WTC11 (cell line): ENCODE measurements around the gene KRR1. TPM values are rescaled to one million over a fixed set of nuclear protein-coding genes. Genes with fewer than 3 reads are reported as not detected.

Experiments
- ATAC-seq: fragments of 200-7000 bp; cut with Tn5 transposase; 2 replicates; pipeline ENCODE4 v1.10.0; 2021; ENCODE audit warnings: mild to moderate bottlenecking, moderate library complexity
- CTCF ChIA-PET: fragments of 300-600 bp; sonication (Branson Sonifier 250); formaldehyde crosslinking; loops from one replicate; lab custom pipeline; 2021; ENCODE audit warnings: antibody characterized with exemption; lab: Charles Lee
- POLR2A ChIA-PET: fragments of 350-600 bp; sonication (Branson Sonifier 250); formaldehyde crosslinking; loops from one replicate; lab custom pipeline; 2021; ENCODE audit warnings: antibody characterized with exemption; lab: Charles Lee
- DNase-seq: peaks from one replicate; pipeline ENCODE4 v3.0.0; 2021; ENCODE audit warnings: low spot score
- H3K27ac Mint-ChIP-seq: 2 replicates; pipeline ENCODE4 v1.8.0; 2021; ENCODE audit warnings: mixed read lengths
- H3K27me3 Mint-ChIP-seq: 2 replicates; pipeline ENCODE4 v1.8.0; 2021; ENCODE audit warnings: low read depth, mild to moderate bottlenecking, moderate library complexity, mixed read lengths
- H3K36me3 Mint-ChIP-seq: 2 replicates; pipeline ENCODE4 v1.8.0; 2021; ENCODE audit warnings: mixed read lengths
- H3K4me1 Mint-ChIP-seq: 2 replicates; pipeline ENCODE4 v1.8.0; 2022; ENCODE audit warnings: mixed read lengths
- H3K4me3 Mint-ChIP-seq: 2 replicates; pipeline ENCODE4 v1.8.0; 2021; ENCODE audit warnings: mild to moderate bottlenecking, moderate library complexity, mixed read lengths
- H3K9me3 Mint-ChIP-seq: 2 replicates; pipeline ENCODE4 v1.8.0; 2021; ENCODE audit warnings: mixed read lengths
- E2F1 ChIP-seq: sonication (generic); formaldehyde crosslinking; IDR thresholded peaks from 2 replicates; pipeline ENCODE4 v1.8.0; 2022; ENCODE audit warnings: mild to moderate bottlenecking, missing genetic modification reagents
- FOXK1 ChIP-seq: sonication (generic); formaldehyde crosslinking; IDR thresholded peaks from 2 replicates; pipeline ENCODE4 v1.8.0; 2022; ENCODE audit warnings: mild to moderate bottlenecking, moderate library complexity, missing genetic modification reagents
- GTF2I ChIP-seq: fragments of 250-450 bp; sonication (Bioruptor Pico); conservative IDR thresholded peaks from 2 replicates; pipeline ENCODE4 v1.4.0; 2021; ENCODE audit warnings: mild to moderate bottlenecking
- MAX ChIP-seq: sonication (generic); formaldehyde crosslinking; IDR thresholded peaks from 2 replicates; pipeline ENCODE4 v1.8.0; 2022; ENCODE audit warnings: mild to moderate bottlenecking, missing genetic modification reagents
- NFATC4 ChIP-seq: fragments of 250-450 bp; sonication (Bioruptor Pico); IDR thresholded peaks from 2 replicates; pipeline ENCODE4 v1.9.0; 2021; ENCODE audit warnings: mild to moderate bottlenecking
- NFE2L1 ChIP-seq: sonication (generic); formaldehyde crosslinking; IDR thresholded peaks from 2 replicates; pipeline ENCODE4 v1.8.1; 2023; ENCODE audit warnings: missing genetic modification reagents
- TP53 ChIP-seq: sonication (generic); formaldehyde crosslinking; IDR thresholded peaks from 2 replicates; pipeline ENCODE4 v1.8.1; 2023; ENCODE audit warnings: mild to moderate bottlenecking, missing genetic modification reagents
- ZNF121 ChIP-seq: sonication (generic); formaldehyde crosslinking; IDR thresholded peaks from 2 replicates; pipeline ENCODE4 v1.8.0; 2023; ENCODE audit warnings: missing genetic modification reagents
- ZNF396 ChIP-seq: fragments of 250-450 bp; sonication (Bioruptor Pico); IDR thresholded peaks from 2 replicates; pipeline ENCODE4 v1.8.0; 2021; ENCODE audit warnings: mild to moderate bottlenecking, moderate library complexity, borderline replicate concordance
- total RNA-seq: library from RNA; stranded (reverse); gene quantifications from 3 replicates; pipeline ENCODE4 v1.2.3, GENCODE V29; 2021
- TF ChIP-seq, protein P1 (sequence below): sonication (generic); formaldehyde crosslinking; IDR thresholded peaks from 2 replicates; pipeline ENCODE4 v1.8.1; 2022; ENCODE audit warnings: missing genetic modification reagents, borderline replicate concordance
- TF ChIP-seq, protein P2 (sequence below): sonication (generic); formaldehyde crosslinking; IDR thresholded peaks from 2 replicates; pipeline ENCODE4 v1.8.1; 2022; ENCODE audit warnings: mild to moderate bottlenecking, moderate library complexity, missing genetic modification reagents
- TF ChIP-seq, protein P3 (sequence below): sonication (generic); formaldehyde crosslinking; IDR thresholded peaks from 2 replicates; pipeline ENCODE4 v1.8.1; 2023; ENCODE audit warnings: mild to moderate bottlenecking, missing genetic modification reagents, borderline replicate concordance

Gene KRR1
- total RNA-seq, 1 experiment from 2014 or later, result 59.6 TPM

DNA sequence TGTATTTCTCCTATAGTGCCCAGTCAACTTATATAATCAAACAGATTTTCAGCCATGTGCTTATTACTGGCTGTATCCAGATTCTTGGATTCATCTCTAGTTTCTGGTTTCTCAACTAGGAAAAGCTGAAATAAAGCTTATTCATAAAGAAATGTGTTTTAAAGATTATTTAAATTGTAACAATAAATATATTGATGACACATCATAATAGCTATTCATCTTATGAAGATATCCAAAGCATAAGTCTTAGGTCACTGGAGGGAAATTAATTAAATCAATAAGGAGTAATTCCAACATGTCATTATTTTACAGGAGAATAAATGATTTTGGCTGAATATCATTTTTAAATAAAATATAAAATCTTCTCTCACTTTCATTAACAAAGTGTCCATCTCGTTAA, 32.1 kb upstream of the KRR1 start:
- ATAC-seq (no peak), DNase-seq (no peak)
- no peak for TF ChIP-seq ZNF396 (CRISPR knock-in tag)
- no peak for TF ChIP-seq MAX
- TF ChIP-seq FOXK1, result no peak
- TF ChIP-seq ZNF121 (CRISPR knock-in tag), result no peak
- no peak for TF ChIP-seq E2F1 (CRISPR knock-in tag)
- TF ChIP-seq NFE2L1 (CRISPR knock-in tag), result no peak
- TF ChIP-seq, protein P1, sequence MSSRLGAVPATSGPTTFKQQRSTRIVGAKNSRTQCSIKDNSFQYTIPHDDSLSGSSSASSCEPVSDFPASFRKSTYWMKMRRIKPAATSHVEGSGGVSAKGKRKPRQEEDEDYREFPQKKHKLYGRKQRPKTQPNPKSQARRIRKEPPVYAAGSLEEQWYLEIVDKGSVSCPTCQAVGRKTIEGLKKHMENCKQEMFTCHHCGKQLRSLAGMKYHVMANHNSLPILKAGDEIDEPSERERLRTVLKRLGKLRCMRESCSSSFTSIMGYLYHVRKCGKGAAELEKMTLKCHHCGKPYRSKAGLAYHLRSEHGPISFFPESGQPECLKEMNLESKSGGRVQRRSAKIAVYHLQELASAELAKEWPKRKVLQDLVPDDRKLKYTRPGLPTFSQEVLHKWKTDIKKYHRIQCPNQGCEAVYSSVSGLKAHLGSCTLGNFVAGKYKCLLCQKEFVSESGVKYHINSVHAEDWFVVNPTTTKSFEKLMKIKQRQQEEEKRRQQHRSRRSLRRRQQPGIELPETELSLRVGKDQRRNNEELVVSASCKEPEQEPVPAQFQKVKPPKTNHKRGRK (CRISPR knock-in tag), result no peak
- TF ChIP-seq, protein P2, sequence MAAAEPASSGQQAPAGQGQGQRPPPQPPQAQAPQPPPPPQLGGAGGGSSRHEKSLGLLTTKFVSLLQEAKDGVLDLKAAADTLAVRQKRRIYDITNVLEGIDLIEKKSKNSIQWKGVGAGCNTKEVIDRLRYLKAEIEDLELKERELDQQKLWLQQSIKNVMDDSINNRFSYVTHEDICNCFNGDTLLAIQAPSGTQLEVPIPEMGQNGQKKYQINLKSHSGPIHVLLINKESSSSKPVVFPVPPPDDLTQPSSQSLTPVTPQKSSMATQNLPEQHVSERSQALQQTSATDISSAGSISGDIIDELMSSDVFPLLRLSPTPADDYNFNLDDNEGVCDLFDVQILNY (CRISPR knock-in tag), result no peak
- ChIA-PET POLR2A (no interaction called here), CTCF (interaction anchor here (0.6 kb wide), 1 partner anchor 493 kb away, joined by 3 read pairs; no protein-coding TSS in a partner anchor)
- Mint-ChIP-seq H3K36me3 (no peaks in the 10 kb centered on the region), H3K9me3 (no peaks in the 10 kb centered on the region), H3K4me1 (peaks cover 17% of the 10 kb centered on the region), H3K27me3 (no peaks in the 10 kb centered on the region), H3K27ac (no peak overlapping the region), H3K4me3 (no peak overlapping the region)

DNA sequence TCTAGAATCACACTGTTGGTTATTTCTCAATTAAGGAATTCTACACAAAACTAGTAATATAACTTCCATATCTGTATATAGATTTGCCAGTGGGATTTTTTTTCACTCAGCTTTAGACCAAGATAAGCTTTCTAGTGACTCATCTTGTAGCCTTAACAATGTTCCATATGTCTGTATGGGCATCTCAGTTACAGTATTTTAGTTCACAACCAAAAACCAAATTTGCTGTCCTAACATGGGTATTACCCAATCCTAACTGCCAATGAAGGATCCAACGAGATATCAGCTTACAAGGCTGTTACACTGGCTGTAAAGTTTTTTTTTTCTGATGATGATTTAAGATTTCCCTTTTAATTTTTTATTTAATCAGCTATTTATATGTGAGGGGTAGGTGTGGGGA, 31.5 kb upstream of the KRR1 start:
- Mint-ChIP-seq H3K36me3 (no peaks in the 10 kb centered on the region), H3K4me3 (no peak overlapping the region), H3K27ac (no peak overlapping the region), H3K9me3 (no peaks in the 10 kb centered on the region), H3K27me3 (no peaks in the 10 kb centered on the region), H3K4me1 (peaks cover 11% of the 10 kb centered on the region)
- ChIA-PET POLR2A (no interaction called here), CTCF (interaction anchor here (0.6 kb wide), 1 partner anchor 948 kb away, joined by 3 read pairs; no protein-coding TSS in a partner anchor)
- ATAC-seq (no peak), DNase-seq (no peak)
- no peak for TF ChIP-seq MAX

DNA sequence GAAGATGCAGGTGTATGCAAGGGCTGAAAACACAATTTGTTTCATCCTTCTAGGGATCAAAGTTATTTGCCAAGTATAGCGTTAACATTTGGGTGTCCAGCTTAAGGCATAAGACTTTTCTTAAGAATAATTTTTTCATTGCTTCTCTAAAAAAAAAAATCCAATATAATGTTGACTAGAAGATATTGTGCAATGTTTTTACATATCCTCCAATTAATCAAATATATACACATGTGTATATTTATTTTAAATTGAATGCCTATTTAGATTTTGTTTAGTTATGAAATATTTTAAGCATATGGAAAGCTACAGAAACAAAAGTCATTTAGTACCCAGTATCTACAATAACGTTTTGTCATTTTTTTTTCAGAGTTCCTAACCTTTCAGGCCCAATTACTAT, 28.5 kb upstream of the KRR1 start:
- no peaks in the 10 kb centered on the region for H3K36me3 Mint-ChIP-seq
- no peak for TF ChIP-seq GTF2I (CRISPR knock-in tag)
- TF ChIP-seq, protein P3, sequence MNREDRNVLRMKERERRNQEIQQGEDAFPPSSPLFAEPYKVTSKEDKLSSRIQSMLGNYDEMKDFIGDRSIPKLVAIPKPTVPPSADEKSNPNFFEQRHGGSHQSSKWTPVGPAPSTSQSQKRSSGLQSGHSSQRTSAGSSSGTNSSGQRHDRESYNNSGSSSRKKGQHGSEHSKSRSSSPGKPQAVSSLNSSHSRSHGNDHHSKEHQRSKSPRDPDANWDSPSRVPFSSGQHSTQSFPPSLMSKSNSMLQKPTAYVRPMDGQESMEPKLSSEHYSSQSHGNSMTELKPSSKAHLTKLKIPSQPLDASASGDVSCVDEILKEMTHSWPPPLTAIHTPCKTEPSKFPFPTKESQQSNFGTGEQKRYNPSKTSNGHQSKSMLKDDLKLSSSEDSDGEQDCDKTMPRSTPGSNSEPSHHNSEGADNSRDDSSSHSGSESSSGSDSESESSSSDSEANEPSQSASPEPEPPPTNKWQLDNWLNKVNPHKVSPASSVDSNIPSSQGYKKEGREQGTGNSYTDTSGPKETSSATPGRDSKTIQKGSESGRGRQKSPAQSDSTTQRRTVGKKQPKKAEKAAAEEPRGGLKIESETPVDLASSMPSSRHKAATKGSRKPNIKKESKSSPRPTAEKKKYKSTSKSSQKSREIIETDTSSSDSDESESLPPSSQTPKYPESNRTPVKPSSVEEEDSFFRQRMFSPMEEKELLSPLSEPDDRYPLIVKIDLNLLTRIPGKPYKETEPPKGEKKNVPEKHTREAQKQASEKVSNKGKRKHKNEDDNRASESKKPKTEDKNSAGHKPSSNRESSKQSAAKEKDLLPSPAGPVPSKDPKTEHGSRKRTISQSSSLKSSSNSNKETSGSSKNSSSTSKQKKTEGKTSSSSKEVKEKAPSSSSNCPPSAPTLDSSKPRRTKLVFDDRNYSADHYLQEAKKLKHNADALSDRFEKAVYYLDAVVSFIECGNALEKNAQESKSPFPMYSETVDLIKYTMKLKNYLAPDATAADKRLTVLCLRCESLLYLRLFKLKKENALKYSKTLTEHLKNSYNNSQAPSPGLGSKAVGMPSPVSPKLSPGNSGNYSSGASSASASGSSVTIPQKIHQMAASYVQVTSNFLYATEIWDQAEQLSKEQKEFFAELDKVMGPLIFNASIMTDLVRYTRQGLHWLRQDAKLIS (CRISPR knock-in tag), result no peak
- no peak for TF ChIP-seq TP53 (CRISPR knock-in tag)
- TF ChIP-seq NFATC4 (CRISPR knock-in tag), result no peak
- no peak overlapping the region for H3K27ac Mint-ChIP-seq
- no peaks in the 10 kb centered on the region for H3K27me3 Mint-ChIP-seq
- ChIA-PET POLR2A (no interaction called here), CTCF (interaction anchor here (1.5 kb wide), 1 partner anchor 13 kb away, joined by 4 read pairs; no protein-coding TSS in a partner anchor)
- H3K9me3 Mint-ChIP-seq, result no peaks in the 10 kb centered on the region
- no peak for DNase-seq
- H3K4me3 Mint-ChIP-seq, result no peak overlapping the region
- H3K4me1 Mint-ChIP-seq, result peaks cover 4% of the 10 kb centered on the region; the same call in 1 of the 2 replicates
- no peak for ATAC-seq
